Esophagus (tissue), 2 donors: Measurements from ENCODE around the gene RBM5. TPM values are rescaled to one million over a fixed set of nuclear protein-coding genes. Genes with fewer than 3 reads are reported as not detected.

ENCODE experiments used
- H3K27ac ChIP-seq, 2 donors: one replicate each; pipeline ENCODE4 v1.5.1; 2013; ENCODE audit warnings: low read depth in 2 of 2, mild to moderate bottlenecking in 2 of 2, inconsistent platforms in 1 of 2, low read length in 1 of 2, moderate library complexity in 1 of 2
- H3K27me3 ChIP-seq, 2 donors: one replicate each; pipeline ENCODE4 v1.6.1; 2013; ENCODE audit warnings: low read length in 2 of 2, control low read depth in 1 of 2, mild to moderate bottlenecking in 1 of 2; ENCODE audit not compliant: insufficient read depth in 2 of 2, control insufficient read depth in 1 of 2
- H3K36me3 ChIP-seq, 2 donors: one replicate each; pipeline ENCODE4 v1.6.1; 2013; ENCODE audit warnings: low read length in 1 of 2; ENCODE audit not compliant: control insufficient read depth in 2 of 2, insufficient read depth in 2 of 2
- H3K4me1 ChIP-seq, 2 donors: one replicate each; pipeline ENCODE4 v1.6.1; 2013; ENCODE audit warnings: low read length in 1 of 2; ENCODE audit not compliant: control insufficient read depth in 2 of 2, insufficient read depth in 2 of 2
- H3K4me3 ChIP-seq, 2 donors: one replicate each; pipeline ENCODE4 v1.5.1; 2013; ENCODE audit warnings: low read length in 2 of 2, mild to moderate bottlenecking in 2 of 2, low read depth in 1 of 2, moderate library complexity in 1 of 2
- H3K9me3 ChIP-seq, 2 donors: one replicate each; pipeline ENCODE4 v1.6.1; 2013; ENCODE audit warnings: mild to moderate bottlenecking in 2 of 2, low read depth in 1 of 2, low read length in 1 of 2, moderate library complexity in 1 of 2; ENCODE audit not compliant: control insufficient read depth in 2 of 2, insufficient read depth in 1 of 2
- WGBS, 2 donors: extraction: QIAGEN DNeasy Blood & Tissue Kit; methylation state at CpG; one replicate each; pipeline ENCODE4 v1.1.7; 2013; 5-methylcytosine and 5-hydroxymethylcytosine counted together
- polyA plus RNA-seq, 2 donors: library from polyadenylated mRNA; stranded (reverse); fragments of 200-250 nt; gene quantifications; one replicate each; pipeline ENCODE4 v1.2.3, GENCODE V29; 2013
- donor health status: healthy with polysubstance abuse.
- donor health status: Bipolar disorder and iron deficiency.

RBM5 gene
- polyA plus RNA-seq, 2 donors, result 62.0 to 97.4 TPM

DNA sequence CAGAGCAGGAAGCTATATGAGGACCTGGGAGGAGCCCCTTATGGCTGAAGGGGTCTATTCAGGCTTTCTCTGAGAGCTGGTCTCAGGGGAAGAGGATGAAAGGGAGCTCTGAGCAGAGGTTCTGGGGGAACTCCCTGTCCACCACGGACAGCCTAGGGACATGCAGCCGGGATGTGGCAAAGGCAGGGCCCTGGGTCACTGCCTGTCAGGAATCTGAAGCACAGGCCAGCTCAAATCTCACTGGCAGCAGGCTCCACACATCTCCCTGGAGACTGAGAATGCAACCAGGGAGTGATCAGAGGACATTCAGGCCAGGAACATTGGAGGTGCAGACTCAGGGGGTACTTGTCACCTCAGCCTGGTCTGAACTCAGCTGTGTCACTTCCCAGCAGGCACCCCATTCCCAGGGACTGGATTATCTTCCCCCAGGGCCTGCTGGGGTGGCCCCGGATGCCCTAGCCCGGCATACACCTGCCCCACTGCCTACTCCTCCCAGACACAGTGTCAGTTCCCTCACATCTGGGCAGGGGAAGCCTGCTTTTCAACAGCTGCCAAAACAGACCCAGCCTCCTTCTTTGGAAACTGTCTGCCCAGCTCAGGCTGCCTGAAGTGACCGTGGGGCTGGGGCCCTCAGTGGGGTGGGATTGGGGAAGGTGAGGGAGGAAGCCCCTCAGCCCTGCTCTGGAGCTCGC is 48.1 kb downstream of the RBM5 start:
- no peak overlapping the region for H3K4me3 ChIP-seq
- H3K27ac ChIP-seq, result no peak overlapping the region
- H3K9me3 ChIP-seq, result no peaks in the 10 kb centered on the region
- no peaks in the 10 kb centered on the region for H3K27me3 ChIP-seq
- H3K36me3 ChIP-seq, result no peaks in the 10 kb centered on the region
- 47 to 63% methylated on average over 6 of the region's 6 CpGs for WGBS, 2 donors
- H3K4me1 ChIP-seq, result peaks cover 3 to 29% of the 10 kb centered on the region in 2 donors

DNA sequence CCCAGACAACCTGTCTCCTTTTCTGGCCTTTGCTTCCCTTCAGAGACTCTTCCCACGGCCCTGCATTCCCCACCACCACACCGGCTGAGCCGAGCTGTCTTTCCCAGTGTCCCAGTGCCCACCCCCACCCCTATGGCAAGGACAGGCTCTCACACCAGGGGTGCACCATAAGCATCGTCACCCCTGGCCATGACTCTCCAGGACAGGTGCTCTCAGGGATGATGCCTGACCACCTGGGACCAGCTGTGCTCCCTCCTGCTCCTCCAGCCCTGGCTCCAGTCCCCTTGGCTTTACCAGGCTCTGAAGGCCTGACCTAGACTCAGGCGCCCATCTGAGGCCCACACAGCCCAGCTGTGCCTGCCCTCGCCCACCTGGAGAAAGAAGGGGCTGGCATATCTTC is 48.8 kb downstream of the RBM5 start:
- 88 to 90% methylated on average over 6 of the region's 6 CpGs for WGBS, 2 donors
- Histone ChIP-seq H3K4me3 (no peak overlapping the region), H3K27ac (no peak overlapping the region), H3K9me3 (no peaks in the 10 kb centered on the region), H3K36me3 (no peaks in the 10 kb centered on the region), H3K27me3 (no peaks in the 10 kb centered on the region), H3K4me1 (peaks cover 3 to 29% of the 10 kb centered on the region in 2 donors)

DNA sequence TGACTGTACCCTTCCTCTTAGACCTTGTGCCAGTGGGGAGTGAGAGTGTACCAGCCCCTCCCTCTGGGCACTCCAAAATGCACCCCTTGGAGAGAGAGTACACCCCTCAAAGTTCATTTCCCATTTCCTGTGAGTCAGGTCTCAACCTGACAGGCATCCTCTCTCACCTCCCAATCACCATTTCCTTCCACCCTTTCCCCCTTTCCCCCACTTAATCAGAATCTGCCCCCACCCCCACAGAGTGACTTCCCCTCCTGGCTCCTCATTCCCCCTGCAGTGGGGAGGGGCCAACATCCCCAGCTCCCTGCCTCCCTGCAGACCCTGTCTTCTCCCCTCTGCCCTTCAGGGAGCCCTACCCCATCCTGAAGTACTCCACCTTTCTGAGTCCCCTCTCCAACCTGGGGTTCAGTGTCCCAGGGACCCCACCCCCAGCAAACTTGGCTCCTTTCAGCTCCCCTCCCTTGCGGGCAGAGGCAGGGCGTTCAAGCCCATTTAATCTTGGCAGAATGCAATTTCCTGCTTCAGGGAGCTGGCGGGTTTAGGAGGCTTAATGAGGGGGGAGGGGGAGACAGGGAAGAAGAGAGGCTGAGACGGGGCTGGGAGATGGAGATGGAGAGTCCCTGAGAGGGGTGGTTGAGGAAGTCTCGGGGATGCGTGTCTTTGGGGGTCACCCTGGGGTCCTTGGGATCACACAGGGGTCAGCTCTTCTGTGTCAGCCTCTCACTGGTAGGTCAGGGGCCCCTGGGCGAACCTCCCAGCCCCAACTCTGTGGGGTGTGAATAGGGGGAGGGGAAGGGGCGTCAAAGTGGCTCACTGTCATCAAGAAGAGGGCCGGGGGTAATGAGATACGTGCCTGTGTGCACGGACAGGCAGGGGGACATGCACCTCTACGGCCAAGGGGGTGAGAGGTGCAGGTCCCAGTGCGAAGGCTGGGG is 49.8 kb downstream of the RBM5 start:
- H3K27me3 ChIP-seq, result no peaks in the 10 kb centered on the region
- H3K36me3 ChIP-seq, result no peaks in the 10 kb centered on the region
- no peak overlapping the region for H3K4me3 ChIP-seq
- H3K27ac ChIP-seq, result no peak overlapping the region
- H3K9me3 ChIP-seq, result no peaks in the 10 kb centered on the region
- WGBS, 2 donors, result 18 to 20% methylated on average over 13 of the region's 13 CpGs
- peaks cover 3 to 29% of the 10 kb centered on the region in 2 donors for H3K4me1 ChIP-seq

DNA sequence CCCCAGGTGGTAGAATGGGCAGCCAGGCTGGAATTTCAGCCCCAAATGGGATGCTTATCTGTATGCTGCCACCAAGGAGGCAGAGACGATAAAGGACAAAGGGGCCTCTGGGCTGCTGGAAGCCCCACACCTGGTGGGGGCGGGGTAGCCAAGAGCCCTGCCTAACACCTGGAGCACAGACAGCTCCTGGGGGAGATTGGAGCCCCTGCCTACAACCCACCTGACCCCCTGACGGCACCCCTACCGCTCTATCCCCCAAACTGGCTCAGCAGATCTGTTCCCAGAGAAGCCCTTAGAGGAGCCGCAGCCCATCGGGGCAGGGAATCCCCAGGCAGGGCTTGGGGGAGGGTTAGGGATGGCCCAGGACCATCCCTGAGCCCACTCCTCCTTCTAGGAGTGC is 50.6 kb downstream of the RBM5 start:
- Histone ChIP-seq H3K4me3 (no peak overlapping the region), H3K4me1 (peaks cover 3 to 29% of the 10 kb centered on the region in 2 donors), H3K27ac (no peak overlapping the region), H3K9me3 (no peaks in the 10 kb centered on the region), H3K27me3 (no peaks in the 10 kb centered on the region), H3K36me3 (no peaks in the 10 kb centered on the region)
- 58 to 66% methylated on average over 6 of the region's 6 CpGs for WGBS, 2 donors

DNA sequence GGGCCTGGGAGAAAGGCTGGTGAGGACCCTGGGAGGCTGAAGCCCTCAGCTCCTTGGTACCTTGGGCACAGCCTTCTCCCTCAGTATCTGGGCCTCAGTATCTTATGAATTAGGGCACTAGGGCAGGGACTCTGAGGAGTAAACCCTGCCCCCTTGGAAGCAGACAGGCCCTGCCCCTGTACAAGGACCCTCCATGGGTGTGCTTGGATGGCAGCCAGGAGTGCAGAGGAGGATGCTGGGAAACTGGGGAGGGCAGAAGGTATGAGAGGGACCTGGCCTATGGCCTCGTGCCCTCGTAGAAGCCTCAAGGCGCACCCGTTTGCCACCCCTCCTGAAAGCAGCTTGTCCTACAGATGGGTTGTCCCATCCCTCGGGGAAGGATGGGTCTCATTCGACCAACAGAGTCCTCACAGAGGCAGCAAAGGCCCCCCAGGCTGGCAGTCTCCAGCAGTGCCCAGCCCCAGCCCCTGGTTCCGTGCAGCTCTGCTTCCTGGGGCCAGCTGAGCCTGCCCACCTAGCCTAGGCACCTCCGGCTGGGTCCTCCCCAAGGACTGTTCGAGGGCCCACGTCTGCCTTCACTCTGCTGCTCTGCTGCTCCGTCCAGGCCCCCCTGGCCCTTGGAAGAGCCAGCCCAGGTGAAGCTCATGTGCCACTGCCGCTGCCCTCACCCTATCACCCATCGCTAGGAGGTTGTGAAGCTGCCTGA is 51.2 kb downstream of the RBM5 start:
- Histone ChIP-seq H3K4me3 (no peak overlapping the region), H3K4me1 (peaks cover 3 to 29% of the 10 kb centered on the region in 2 donors), H3K9me3 (no peaks in the 10 kb centered on the region), H3K27me3 (no peaks in the 10 kb centered on the region), H3K36me3 (no peaks in the 10 kb centered on the region), H3K27ac (no peak overlapping the region)
- WGBS, 2 donors, result 84 to 88% methylated on average over 13 of the region's 13 CpGs

DNA sequence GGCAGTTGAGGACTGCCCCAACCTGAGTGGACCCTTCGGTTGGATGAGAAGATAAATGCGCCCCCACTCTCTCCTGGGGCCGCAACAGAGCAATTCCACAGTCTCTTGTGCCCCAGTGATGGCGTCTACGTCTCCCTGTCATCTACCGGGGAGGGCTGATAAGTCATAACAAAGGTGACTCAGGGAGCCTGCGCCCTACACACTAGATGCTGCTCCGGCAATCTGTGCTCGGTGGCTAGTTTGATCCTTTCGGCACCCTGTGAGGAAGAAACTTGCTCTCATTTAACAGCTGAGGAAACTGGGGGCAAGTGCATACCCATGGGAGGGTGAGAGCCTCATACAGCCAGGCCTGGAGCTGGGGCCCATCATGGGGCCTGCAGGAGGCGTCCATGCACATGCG is 52.3 kb downstream of the RBM5 start:
- no peak overlapping the region for H3K27ac ChIP-seq
- no peak overlapping the region for H3K4me3 ChIP-seq
- 93% methylated on average over 12 of the region's 12 CpGs for WGBS, 2 donors
- no peaks in the 10 kb centered on the region for H3K36me3 ChIP-seq
- no peaks in the 10 kb centered on the region for H3K9me3 ChIP-seq
- H3K27me3 ChIP-seq, result no peaks in the 10 kb centered on the region
- H3K4me1 ChIP-seq, result peaks cover 3 to 34% of the 10 kb centered on the region in 2 donors

DNA sequence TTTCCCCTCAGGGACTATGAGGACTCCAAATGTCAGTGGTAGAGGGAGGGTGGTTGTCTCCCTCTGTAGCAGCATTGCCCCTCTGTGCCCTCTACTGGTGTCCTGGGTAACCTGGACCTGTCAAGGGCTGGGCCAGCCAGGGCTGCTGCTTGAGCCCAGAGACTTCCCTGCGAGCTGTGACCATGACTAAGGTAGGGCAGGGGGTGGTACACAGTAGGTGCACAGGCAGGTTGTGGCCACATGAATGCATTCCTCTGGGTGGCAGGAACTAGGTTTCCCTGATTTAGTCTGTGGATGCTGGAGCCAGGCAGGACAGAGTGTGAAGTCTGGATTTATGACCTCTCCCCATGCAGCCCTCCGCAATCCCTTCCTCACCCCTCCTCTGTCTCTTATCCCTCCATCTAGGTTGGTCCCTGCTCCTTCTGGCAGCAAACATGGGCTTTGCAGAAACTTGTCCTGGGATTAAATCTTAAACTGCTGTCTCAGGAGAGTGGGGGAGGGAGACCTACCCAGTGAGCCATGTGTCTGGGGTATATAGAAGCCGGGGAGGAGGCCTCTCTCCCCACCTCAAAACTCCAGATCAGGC is 57.7 kb downstream of the RBM5 start:
- Histone ChIP-seq H3K27me3 (no peaks in the 10 kb centered on the region), H3K4me3 (no peak overlapping the region), H3K9me3 (no peaks in the 10 kb centered on the region), H3K4me1 (peaks cover 0 to 32% of the 10 kb centered on the region in 2 donors), H3K36me3 (no peaks in the 10 kb centered on the region), H3K27ac (peak overlapping the region; percentile 26 to 72)
- WGBS, 2 donors, result 56 to 74% methylated on average over 3 of the region's 3 CpGs

DNA sequence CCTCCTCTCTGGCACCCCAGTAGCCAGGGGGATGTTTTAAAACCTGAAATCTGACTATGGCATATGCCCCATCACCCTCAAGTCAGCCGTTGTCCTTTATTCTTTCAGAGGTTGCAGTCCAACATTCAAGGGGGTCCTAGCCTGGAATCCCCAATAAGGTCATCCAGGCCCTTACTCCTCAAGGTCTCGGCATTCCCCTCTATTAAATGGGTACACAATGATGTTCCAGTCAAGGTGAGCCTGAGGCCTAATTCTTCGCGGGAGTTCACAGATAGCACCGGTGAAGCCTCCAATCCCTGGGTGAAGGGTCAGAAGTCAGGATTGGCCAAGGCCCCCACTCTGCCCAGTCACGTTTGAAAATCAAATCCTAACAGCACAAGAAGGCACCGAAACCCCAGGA is 58.3 kb downstream of the RBM5 start:
- 63 to 79% methylated on average over 7 of the region's 7 CpGs for WGBS, 2 donors
- H3K4me3 ChIP-seq, result no peak overlapping the region
- H3K27me3 ChIP-seq, result no peaks in the 10 kb centered on the region
- H3K36me3 ChIP-seq, result no peaks in the 10 kb centered on the region
- H3K27ac ChIP-seq, result peak overlapping the region; percentile 26 to 69
- H3K9me3 ChIP-seq, result no peaks in the 10 kb centered on the region
- H3K4me1 ChIP-seq, result peaks cover under 1 to 36% of the 10 kb centered on the region in 2 donors

DNA sequence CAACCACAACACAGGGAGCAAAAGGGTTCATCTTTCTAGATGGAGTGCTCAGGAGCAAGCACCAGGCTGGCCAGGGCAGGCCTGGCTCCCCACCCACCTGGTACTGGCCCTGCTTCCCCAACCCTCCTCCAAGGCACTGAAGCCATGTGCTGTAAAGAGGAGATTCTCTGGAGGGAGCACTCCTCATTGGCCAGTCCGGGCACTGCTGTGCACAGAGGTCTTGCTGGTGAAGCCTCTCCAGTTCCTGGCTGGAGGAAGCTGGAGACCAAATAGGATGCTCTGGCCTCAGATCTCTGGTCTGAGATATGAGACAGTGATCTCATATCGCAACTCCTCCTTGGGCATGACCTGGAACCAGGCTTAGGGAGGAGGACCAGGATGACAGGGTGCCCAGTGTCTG is 58.7 kb downstream of the RBM5 start:
- peaks cover 4 to 40% of the 10 kb centered on the region in 2 donors for H3K4me1 ChIP-seq
- H3K36me3 ChIP-seq, result no peaks in the 10 kb centered on the region
- no peaks in the 10 kb centered on the region for H3K9me3 ChIP-seq
- H3K27ac ChIP-seq, result peak overlapping the region; percentile 26 to 64
- no peak overlapping the region for H3K4me3 ChIP-seq
- 76 to 80% methylated on average over 2 of the region's 2 CpGs for WGBS, 2 donors
- no peaks in the 10 kb centered on the region for H3K27me3 ChIP-seq
